ENCODE results near the gene SPIRE1.
"Not testable (repeated sequence)": the region's sequence is repeated elsewhere in the genome, so short reads cannot be mapped to it uniquely, and the experiment has no call there.

SPIRE1 gene

GRCh38 chr18:12598181-12598930 lies 59.6 kb downstream of the SPIRE1 start:
- DNase-seq (ENCODE audit: low spot score): no peak

- DNase-seq (ENCODE audit: low spot score): peak; percentile 23
Measured at GRCh38 chr18:12597760-12598159, 60.1 kb downstream of the SPIRE1 start.

DNA sequence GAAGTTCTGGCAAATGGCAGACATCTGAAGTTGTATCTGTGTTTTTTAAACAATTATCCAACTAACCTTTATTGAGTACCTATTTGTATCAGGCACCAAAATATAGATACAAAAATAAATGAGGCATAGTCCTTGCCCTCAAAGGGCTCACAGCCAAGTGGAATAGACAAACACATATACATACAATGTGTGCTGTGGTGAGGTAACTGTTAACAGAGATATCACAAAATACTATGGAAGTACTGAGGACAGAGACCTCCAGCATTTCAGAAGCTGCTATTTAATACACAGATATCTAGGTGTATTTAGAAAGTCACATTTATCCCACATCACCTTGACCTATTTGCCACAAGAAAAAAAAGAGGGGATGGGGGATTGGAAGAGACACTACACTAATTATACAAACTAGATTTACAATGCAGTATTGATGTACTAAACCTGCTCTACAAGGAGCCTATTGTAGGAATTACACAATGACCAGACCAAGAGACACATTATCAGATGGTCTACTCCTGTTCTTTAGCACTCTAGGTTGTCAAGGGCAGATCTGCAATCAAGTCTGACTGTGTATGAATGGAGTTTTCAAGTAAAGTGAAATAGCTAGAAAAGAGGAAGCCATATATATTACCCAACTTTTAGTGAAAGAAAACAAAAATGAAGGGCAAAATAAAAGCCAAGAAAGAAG lies 62.2 kb downstream of the SPIRE1 start:
- DNase-seq (ENCODE audit: low spot score): peak; percentile 33

DNA sequence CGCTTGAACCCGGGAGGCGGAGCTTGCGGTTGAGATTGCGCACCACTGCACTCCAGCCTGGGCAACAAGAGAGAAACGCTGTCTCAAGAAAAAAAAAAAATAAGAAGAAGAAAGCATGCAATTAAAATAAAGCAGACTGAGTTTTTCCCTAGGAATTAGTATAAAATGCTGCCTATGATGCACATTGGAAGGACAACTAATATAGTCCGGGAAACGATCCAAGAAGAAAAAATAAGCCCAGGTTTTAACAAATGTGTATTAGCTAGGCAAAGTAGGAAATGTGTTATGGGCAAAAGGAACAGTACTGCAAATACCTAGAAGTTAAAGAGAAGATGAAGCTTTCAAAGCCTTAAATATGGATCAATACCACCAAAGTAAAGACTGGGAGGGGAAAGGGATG lies 64.0 kb downstream of the SPIRE1 start:
- DNase-seq (ENCODE audit: low spot score): no peak

DNA sequence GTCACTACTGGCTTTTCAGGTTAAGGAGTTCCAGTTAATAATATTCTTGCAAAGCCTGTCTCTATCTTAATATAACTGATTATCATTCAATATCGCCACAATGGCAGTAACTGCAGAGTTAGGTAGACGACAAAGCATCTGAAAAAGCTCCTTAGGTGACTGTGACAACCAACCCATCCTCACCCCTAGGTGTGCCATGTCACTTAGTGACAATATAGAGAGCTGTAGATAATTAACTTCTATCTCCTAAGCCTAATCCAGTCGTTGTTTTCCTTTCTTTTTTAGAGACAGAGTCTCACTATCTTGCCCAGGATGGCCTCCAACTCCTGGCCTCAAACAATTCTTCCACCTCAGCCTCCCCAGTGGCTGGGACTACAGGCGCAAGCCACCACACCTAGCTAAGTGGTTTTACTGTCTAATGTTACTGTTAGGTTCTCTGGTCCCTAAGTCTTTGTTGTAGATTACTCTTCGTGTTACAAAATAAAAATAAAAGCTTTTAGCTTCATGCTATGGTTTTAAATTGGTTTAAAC lies 65.2 kb downstream of the SPIRE1 start:
- no peak for DNase-seq (ENCODE audit: low spot score)

DNA sequence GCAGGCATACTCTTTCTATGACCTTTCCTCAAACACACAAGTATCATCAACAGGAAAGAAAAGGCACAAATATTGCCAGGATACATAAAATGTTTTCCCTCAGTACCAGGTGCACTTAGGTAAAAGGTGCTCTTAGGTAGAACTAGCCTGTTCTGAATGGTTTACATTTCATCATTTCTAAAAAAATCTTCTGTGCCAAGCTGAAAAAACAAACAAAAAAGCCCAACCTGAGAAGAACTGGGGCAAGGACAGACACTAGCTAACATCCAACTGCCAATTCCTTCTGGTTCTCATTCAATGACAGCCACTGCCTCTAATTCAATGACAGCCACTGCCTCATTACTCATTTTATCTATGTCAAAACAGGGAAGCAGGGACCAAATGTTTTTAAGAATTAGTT lies 68.5 kb downstream of the SPIRE1 start:
- no peak for DNase-seq (ENCODE audit: low spot score)

GRCh38 chr18:12586956-12587355 lies 71.0 kb downstream of the SPIRE1 start:
- DNase-seq (ENCODE audit: low spot score): no peak

DNA sequence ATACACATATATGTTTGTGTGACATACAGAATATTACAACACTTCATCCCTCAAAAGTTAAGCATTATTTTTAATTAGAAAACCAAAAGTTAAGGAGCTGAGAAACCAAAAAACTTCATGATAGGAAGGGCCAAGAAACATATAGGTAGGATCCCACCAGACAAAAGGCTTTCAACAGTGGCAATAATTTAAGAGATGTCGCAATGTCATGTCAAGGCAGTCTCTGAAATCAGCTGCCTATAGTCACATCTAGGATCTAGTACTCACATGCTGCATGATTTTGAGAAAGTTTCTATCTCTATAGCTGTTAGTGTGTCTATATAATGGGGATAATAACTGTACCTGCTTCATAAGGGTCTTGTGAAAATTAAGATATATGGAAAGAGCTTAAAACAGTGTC lies 72.7 kb downstream of the SPIRE1 start:
- no peak for DNase-seq (ENCODE audit: low spot score)

DNA sequence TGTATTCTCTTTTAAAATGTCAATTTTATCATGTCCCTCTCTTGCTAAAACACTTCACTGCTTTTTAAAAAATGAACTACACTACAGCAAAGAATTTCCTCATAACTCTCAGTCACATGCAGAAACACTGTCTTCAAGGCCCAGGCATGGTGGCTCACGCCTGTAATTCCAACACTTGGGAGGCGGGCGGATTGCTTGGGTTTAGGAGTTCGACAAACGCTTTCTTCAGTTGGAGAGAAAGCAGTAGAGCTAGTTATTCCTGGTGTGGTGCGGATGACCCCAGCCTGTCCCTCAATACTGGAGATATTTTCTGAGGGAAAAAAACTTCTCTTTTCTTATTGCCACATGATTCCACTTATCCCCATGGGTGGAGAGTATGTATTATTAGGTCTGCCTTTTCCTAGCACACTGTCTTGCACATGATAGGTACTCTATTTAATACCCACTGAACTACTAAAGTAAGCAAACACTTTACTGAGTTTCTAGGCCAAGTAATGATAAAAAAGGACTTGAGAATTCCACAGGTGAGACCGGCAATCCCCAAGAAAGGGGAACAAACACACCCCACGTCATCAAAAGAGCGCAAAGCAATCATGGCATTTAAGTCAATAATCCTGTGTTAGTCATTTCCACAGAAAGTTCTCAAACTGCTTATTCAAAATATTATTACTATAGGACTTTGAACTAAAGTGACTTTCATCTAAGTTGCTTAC lies 77.1 kb downstream of the SPIRE1 start:
- DNase-seq (ENCODE audit: low spot score): no peak

GRCh38 chr18:12579775-12580174 lies 78.1 kb downstream of the SPIRE1 start:
- DNase-seq (ENCODE audit: low spot score): no peak

GRCh38 chr18:12577848-12578247 lies 80.1 kb downstream of the SPIRE1 start:
- no peak for DNase-seq (ENCODE audit: low spot score)

GRCh38 chr18:12574494-12575185 lies 83.3 kb downstream of the SPIRE1 start:
- DNase-seq (ENCODE audit: low spot score): no peak

DNA sequence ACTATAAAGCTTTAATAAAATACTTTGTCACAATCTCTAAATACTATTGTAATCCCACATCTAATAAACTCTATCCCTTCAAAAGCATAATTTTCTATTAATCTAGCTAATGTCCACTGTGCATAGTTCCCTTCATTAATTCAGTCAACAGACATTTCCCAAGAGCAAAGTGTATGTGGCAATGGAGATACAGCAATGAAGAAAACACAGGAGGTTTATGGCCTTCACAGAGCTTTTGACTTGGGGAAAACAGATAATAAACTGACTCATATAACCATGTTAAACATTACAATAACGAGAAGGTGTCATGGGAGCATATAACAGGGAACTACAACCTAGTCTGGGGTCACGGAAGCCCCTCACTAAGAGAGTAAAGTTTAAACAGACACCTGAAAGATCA lies 86.3 kb downstream of the SPIRE1 start:
- DNase-seq (ENCODE audit: low spot score): no peak

GRCh38 chr18:12569791-12570190 lies 88.1 kb downstream of the SPIRE1 start:
- DNase-seq (ENCODE audit: low spot score): no peak

- DNase-seq (ENCODE audit: low spot score): no peak
Measured at GRCh38 chr18:12567849-12568248, 90.1 kb downstream of the SPIRE1 start.

DNA sequence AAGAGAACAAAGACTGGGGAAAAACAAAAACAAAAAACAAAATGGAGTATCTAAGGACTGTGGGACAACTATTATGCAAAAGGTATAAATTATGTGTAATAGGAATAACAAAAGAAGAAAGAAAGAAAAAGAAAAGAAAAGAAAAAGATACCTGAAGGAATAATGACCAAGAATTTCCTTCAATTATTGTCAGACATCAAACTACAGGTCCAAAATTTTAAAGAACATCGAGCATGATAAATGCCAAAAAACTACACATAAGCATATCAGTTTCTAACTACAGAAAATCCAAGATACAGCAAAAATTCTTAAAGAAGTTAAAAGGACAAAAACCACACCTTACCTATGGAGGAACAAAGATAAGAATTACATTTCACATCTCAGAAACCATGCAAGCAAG lies 93.0 kb downstream of the SPIRE1 start:
- no peak for DNase-seq (ENCODE audit: low spot score)

DNA sequence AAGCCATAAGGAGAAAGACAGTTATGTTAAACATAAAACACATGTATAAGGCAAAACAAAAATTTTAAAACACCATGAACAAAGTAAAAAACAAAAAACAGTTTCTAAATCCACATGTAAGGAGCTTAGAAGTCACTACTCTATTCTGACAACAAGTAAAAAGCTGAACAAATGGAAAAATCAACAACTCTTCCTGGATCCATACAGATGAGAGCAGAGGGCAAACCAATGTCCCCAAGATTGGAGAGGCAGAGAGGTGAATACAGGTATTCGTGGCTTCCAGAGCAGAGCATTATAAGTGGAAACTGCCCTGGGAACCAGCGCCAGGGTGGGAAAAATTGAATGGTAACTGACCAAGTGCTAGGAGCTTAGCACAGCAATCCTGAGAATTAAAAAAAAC lies 93.5 kb downstream of the SPIRE1 start:
- no peak for DNase-seq (ENCODE audit: low spot score)

DNA sequence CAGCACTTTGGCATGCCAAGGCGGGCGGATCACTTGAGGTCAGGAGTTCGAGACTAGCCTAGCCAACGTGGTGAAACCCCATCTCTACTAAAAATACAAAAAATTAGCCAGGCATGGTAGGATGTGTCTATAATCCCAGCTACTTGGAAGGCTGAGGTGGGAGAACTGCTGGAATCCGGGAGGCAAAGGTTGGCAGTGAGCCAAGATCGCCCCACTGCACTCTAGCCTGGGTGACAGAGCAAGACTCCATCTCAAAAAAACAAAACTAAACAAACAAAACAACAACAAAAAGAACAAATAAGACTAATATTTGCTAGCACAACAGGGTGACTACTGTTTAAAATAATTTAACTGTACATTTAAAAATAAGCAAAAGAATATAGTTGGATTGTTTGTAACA lies 97.3 kb downstream of the SPIRE1 start:
- not testable (repeated sequence) for DNase-seq (ENCODE audit: low spot score)

- DNase-seq (ENCODE audit: low spot score): no peak
Measured at GRCh38 chr18:12559319-12559718, 98.6 kb downstream of the SPIRE1 start.

- DNase-seq (ENCODE audit: low spot score): no peak
Measured at GRCh38 chr18:12556946-12557806, 100.7 kb downstream of the SPIRE1 start.

DNA sequence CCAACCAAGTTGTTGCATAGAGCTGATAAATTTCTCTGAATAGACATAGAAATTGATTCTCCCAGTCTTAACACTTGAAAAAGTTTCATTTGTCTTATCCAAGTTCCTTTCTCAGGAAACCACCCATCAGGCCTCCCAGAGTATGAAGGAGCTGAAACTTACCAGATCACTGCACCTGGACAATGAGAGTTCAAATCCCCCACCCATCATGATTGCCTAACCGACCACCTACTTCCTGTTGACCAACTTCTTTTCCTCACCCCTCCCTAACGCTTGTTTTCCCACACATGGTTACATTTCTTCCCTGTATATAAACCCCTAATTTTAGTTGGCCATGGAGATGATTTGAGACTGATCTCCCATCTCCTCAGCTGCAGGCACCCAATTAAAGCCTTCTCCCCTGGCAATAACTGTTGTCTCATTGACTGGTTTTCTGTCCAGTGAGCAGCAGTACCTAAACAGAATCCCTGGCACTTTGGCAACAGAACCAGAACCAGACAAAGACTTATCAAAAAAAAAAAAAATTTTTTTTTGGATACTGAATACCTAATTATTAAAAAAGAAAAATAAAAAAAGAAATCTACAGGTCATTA lies 103.0 kb downstream of the SPIRE1 start:
- no peak for DNase-seq (ENCODE audit: low spot score)

Data from COLO829 (cell line).